ENCODE data around the gene EHMT2. TPM values are rescaled to one million over a fixed set of nuclear protein-coding genes. Genes with fewer than 3 reads are reported as not detected.

EHMT2 gene
- 202 and 205 TPM in 2 replicates for total RNA-seq
- long read RNA-seq, partial matches to known transcripts = 12 of 15 reads
- long read RNA-seq, other reads (novel, unspliced or antisense) = 2 of 15 reads

- peaks cover 7% of the 10 kb centered on the region for H3K36me3 Mint-ChIP-seq (ENCODE audit: low read depth)
- no peaks in the 10 kb centered on the region for H3K9me3 Mint-ChIP-seq
- peak within 1 kb of the TSS; percentile 76 for H3K27ac Mint-ChIP-seq (ENCODE audit: unreplicated experiment)
- peak; percentile 71 for DNase-seq (ENCODE audit: low read depth, low spot score)
- peaks cover 3% of the 10 kb centered on the region for H3K27me3 Mint-ChIP-seq (ENCODE audit: low read depth)
- no peak for TF ChIP-seq CTCF (conservative IDR thresholded peaks at IDR 0.05)
- H3K4me3 Mint-ChIP-seq = peak within 1 kb of the TSS; percentile 95
- peaks cover 40% of the 10 kb centered on the region for H3K4me1 Mint-ChIP-seq
Measured at GRCh38 chr6:31897612-31898382, at the start of gene EHMT2. EHMT2 (minus strand) TSS chr6:31897698; CDS start chr6:31897677, 21 bp downstream.

GRCh38 chr6:31947070-31947675, 49.7 kb upstream of the EHMT2 start:
- H3K27ac Mint-ChIP-seq (ENCODE audit: unreplicated experiment) = no peak overlapping the region
- peaks cover 3% of the 10 kb centered on the region for H3K9me3 Mint-ChIP-seq
- no peak for DNase-seq (ENCODE audit: low read depth, low spot score)
- no peak for TF ChIP-seq CTCF (conservative IDR thresholded peaks at IDR 0.05)
- no peak overlapping the region for H3K4me3 Mint-ChIP-seq
- peaks cover 53% of the 10 kb centered on the region for H3K27me3 Mint-ChIP-seq (ENCODE audit: low read depth)
- peaks cover 4% of the 10 kb centered on the region for H3K36me3 Mint-ChIP-seq (ENCODE audit: low read depth)
- H3K4me1 Mint-ChIP-seq = no peaks in the 10 kb centered on the region

- Mint-ChIP-seq H3K4me1 (no peaks in the 10 kb centered on the region), H3K4me3 (no peak overlapping the region), H3K36me3 (ENCODE audit: low read depth) (peaks cover 4% of the 10 kb centered on the region), H3K27me3 (ENCODE audit: low read depth) (peaks cover 55% of the 10 kb centered on the region), H3K27ac (ENCODE audit: unreplicated experiment) (no peak overlapping the region), H3K9me3 (peaks cover 3% of the 10 kb centered on the region)
- DNase-seq (ENCODE audit: low read depth, low spot score) = no peak
- TF ChIP-seq CTCF (conservative IDR thresholded peaks at IDR 0.05) = no peak
Measured at GRCh38 chr6:31946370-31946885, 48.9 kb upstream of the EHMT2 start.

GRCh38 chr6:31945507-31946369, 48.2 kb upstream of the EHMT2 start, which contains the start of gene CFB:
CFB (plus strand) TSS chr6:31946095; CDS start chr6:31946222, 127 bp downstream.
- Mint-ChIP-seq H3K4me3 (no peak within 1 kb of the TSS), H3K4me1 (no peaks in the 10 kb centered on the region), H3K36me3 (ENCODE audit: low read depth) (peaks cover 4% of the 10 kb centered on the region), H3K27ac (ENCODE audit: unreplicated experiment) (no peak within 1 kb of the TSS), H3K9me3 (peaks cover 3% of the 10 kb centered on the region), H3K27me3 (ENCODE audit: low read depth) (peaks cover 55% of the 10 kb centered on the region)
- DNase-seq (ENCODE audit: low read depth, low spot score) = no peak
- TF ChIP-seq CTCF (conservative IDR thresholded peaks at IDR 0.05) = no peak

- no peak overlapping the region for H3K4me3 Mint-ChIP-seq
- H3K27me3 Mint-ChIP-seq (ENCODE audit: low read depth) = peaks cover 60% of the 10 kb centered on the region
- peaks cover 4% of the 10 kb centered on the region for H3K36me3 Mint-ChIP-seq (ENCODE audit: low read depth)
Measured at GRCh38 chr6:31945154-31945506, 47.6 kb upstream of the EHMT2 start.

More at GRCh38 chr6:31945154-31945506, 47.6 kb upstream of the EHMT2 start:
- no peak for TF ChIP-seq CTCF (conservative IDR thresholded peaks at IDR 0.05)
- no peak overlapping the region for H3K27ac Mint-ChIP-seq (ENCODE audit: unreplicated experiment)
- no peaks in the 10 kb centered on the region for H3K4me1 Mint-ChIP-seq
- DNase-seq (ENCODE audit: low read depth, low spot score) = no peak
- H3K9me3 Mint-ChIP-seq = peaks cover 3% of the 10 kb centered on the region

Measured in neural crest cell (in vitro differentiated cells).